Panc1 (cell line): ENCODE measurements around the gene ARID5B.

Experiments used
- POLR2AphosphoS5 ChIP-seq: IDR thresholded peaks from 2 replicates; pipeline ENCODE4 v1.6.1; 2012; ENCODE audit warnings: mild to moderate bottlenecking, low read depth, low read length, moderate library complexity
- SIN3A ChIP-seq: IDR thresholded peaks from 2 replicates; pipeline ENCODE4 v1.6.1; 2012; ENCODE audit warnings: low read depth, mild to moderate bottlenecking, low read length, moderate library complexity, borderline replicate concordance; ENCODE audit not compliant: insufficient read depth
- TCF7L2 ChIP-seq: IDR thresholded peaks from 2 replicates; pipeline ENCODE4 v1.6.1; 2011; ENCODE audit warnings: mild to moderate bottlenecking, low read depth, low read length, inconsistent platforms
- TF ChIP-seq, protein P1 (sequence below): fragments of 450-650 bp; IDR thresholded peaks from 2 replicates; pipeline ENCODE4 v1.5.1; 2017; ENCODE audit warnings: mild to moderate bottlenecking
- TF ChIP-seq, protein P2 (sequence below), 2 experiments: IDR thresholded peaks; 2 replicates each; pipeline ENCODE4 v1.6.1; 2011 to 2012; ENCODE audit warnings: low read depth in 2 of 2, control low read depth in 1 of 2, low read length in 1 of 2, mild to moderate bottlenecking in 1 of 2, moderate library complexity in 1 of 2; ENCODE audit not compliant: insufficient read depth in 1 of 2

DNA sequence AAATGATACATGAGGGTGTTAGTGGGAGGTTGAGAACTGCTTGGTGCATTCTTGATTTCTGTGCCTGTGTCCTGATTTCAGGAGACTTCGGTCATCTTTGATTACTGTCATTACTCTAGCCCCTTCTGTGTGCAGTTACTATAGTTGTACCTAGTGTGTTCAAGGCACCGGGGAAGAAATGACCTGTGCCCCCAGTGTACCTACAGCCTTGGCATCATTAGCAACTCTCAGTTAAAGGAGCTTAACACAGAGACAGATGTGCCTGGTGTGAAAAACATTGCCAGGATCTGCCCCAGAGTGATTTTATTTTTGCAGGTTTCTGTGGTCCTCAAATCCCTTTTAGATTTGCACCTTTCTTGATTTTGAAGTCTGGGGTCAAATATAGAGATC lies 62.2 kb downstream of the ARID5B start:
- TF ChIP-seq, protein P1, sequence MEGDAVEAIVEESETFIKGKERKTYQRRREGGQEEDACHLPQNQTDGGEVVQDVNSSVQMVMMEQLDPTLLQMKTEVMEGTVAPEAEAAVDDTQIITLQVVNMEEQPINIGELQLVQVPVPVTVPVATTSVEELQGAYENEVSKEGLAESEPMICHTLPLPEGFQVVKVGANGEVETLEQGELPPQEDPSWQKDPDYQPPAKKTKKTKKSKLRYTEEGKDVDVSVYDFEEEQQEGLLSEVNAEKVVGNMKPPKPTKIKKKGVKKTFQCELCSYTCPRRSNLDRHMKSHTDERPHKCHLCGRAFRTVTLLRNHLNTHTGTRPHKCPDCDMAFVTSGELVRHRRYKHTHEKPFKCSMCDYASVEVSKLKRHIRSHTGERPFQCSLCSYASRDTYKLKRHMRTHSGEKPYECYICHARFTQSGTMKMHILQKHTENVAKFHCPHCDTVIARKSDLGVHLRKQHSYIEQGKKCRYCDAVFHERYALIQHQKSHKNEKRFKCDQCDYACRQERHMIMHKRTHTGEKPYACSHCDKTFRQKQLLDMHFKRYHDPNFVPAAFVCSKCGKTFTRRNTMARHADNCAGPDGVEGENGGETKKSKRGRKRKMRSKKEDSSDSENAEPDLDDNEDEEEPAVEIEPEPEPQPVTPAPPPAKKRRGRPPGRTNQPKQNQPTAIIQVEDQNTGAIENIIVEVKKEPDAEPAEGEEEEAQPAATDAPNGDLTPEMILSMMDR: no peak
- TF ChIP-seq POLR2AphosphoS5: no peak
- TF ChIP-seq, protein P2, sequence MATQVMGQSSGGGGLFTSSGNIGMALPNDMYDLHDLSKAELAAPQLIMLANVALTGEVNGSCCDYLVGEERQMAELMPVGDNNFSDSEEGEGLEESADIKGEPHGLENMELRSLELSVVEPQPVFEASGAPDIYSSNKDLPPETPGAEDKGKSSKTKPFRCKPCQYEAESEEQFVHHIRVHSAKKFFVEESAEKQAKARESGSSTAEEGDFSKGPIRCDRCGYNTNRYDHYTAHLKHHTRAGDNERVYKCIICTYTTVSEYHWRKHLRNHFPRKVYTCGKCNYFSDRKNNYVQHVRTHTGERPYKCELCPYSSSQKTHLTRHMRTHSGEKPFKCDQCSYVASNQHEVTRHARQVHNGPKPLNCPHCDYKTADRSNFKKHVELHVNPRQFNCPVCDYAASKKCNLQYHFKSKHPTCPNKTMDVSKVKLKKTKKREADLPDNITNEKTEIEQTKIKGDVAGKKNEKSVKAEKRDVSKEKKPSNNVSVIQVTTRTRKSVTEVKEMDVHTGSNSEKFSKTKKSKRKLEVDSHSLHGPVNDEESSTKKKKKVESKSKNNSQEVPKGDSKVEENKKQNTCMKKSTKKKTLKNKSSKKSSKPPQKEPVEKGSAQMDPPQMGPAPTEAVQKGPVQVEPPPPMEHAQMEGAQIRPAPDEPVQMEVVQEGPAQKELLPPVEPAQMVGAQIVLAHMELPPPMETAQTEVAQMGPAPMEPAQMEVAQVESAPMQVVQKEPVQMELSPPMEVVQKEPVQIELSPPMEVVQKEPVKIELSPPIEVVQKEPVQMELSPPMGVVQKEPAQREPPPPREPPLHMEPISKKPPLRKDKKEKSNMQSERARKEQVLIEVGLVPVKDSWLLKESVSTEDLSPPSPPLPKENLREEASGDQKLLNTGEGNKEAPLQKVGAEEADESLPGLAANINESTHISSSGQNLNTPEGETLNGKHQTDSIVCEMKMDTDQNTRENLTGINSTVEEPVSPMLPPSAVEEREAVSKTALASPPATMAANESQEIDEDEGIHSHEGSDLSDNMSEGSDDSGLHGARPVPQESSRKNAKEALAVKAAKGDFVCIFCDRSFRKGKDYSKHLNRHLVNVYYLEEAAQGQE (IDR thresholded peaks at IDR 0.05; ENCODE audit: insufficient read depth in 1 of 2, low read depth in 2 of 2, low read length in 1 of 2): no peak
- no peak for TF ChIP-seq SIN3A
- TF ChIP-seq TCF7L2: no peak
